H1 (cell line): ENCODE measurements around the gene PPARGC1A. TPM values are rescaled to one million over a fixed set of nuclear protein-coding genes. Genes with fewer than 3 reads are reported as not detected.

ENCODE experiments used
- BACH1 ChIP-seq: IDR thresholded peaks from 2 replicates; pipeline ENCODE4 v1.6.1; 2012; ENCODE audit warnings: low read length, improper control_type of control experiment
- EP300 ChIP-seq, 2 experiments: IDR thresholded peaks; 1 replicate in 1 of 2; 2 replicates in 1 of 2; pipeline ENCODE4 v1.6.1; 2011 to 2012; ENCODE audit warnings: low read depth in 2 of 2, low read length in 2 of 2, mild to moderate bottlenecking in 2 of 2, borderline replicate concordance in 1 of 2, inconsistent platforms in 1 of 2, moderate library complexity in 1 of 2
- EZH2 ChIP-seq: fragments of 200-600 bp; sonication (generic); IDR thresholded peaks from 2 replicates; pipeline ENCODE4 v1.7.1; 2012; ENCODE audit warnings: low read depth, mild to moderate bottlenecking, moderate library complexity, low read length, inconsistent platforms; ENCODE audit not compliant: severe bottlenecking
- TAF7 ChIP-seq: optimal IDR thresholded peaks from 2 replicates; pipeline ENCODE3; 2011; ENCODE audit warnings: low read depth, mild to moderate bottlenecking, inconsistent platforms, low read length, moderate library complexity, borderline replicate concordance
- TCF12 ChIP-seq: IDR thresholded peaks from 2 replicates; pipeline ENCODE4 v1.6.1; 2011; ENCODE audit warnings: low read depth, mild to moderate bottlenecking, low read length
- polyA plus RNA-seq, 7 experiments: library from polyadenylated mRNA; depleted of rRNA in 3 of 7; stranded (reverse) in 5 of 7; unstranded in 2 of 7; fragments of >200 nt in 5 of 7; fragments of 200-250 nt in 2 of 7; gene quantifications; 1 replicate in 5 of 7; 2 replicates in 1 of 7; 4 replicates in 1 of 7; pipeline versions ENCODE4 v1.2.1 to v1.2.3, GENCODE V29; 2011 to 2013; ENCODE audit warnings: missing spikeins in 2 of 7, mixed read lengths in 2 of 7
- total RNA-seq: library from RNA; stranded (reverse); fragmentation: NEBNext Ultra II Directional; extraction: Animal tissue kit (Norgen Biotek cat#: 25700); gene quantifications from 2 replicates; pipeline ENCODE4 v1.2.1, GENCODE V29; 2021

PPARGC1A gene
- total and polyA plus RNA-seq, 2 of the 8 experiments (the other 6 are each of a cell fraction or from before 2014, with no cell fraction given) = 0.54 to 1.4 TPM

- TF ChIP-seq TAF7 = no peak
- TF ChIP-seq EZH2 = no peak
- no peak for TF ChIP-seq EP300 (IDR thresholded peaks at IDR 0.05; ENCODE audit: borderline replicate concordance in 1 of 2, low read depth in 2 of 2, low read length in 2 of 2)
- no peak for TF ChIP-seq BACH1
- no peak for TF ChIP-seq TCF12
- TF ChIP-seq, all 59 proteins: peak for 2
Measured at GRCh38 chr4:23775694-23776093, 114.2 kb downstream of the PPARGC1A start (continued).
